Omental fat pad (tissue), 4 donors: ENCODE results near the gene UTS2R. TPM values are rescaled to one million over a fixed set of nuclear protein-coding genes. Genes with fewer than 3 reads are reported as not detected.

Experiments used
- ATAC-seq: fragments of 150-250 bp; one replicate; pipeline ENCODE4 v1.9.1; 2016; ENCODE audit warnings: mild to moderate bottlenecking, moderate library complexity; ENCODE audit not compliant: low FRiP score
- DNase-seq: peaks from one replicate; pipeline ENCODE4 v3.0.0-alpha.2; 2019; ENCODE audit warnings: low spot score
- small RNA-seq: library from RNA; depleted of rRNA; stranded (forward); fragments of <200 nt; gene quantifications from one replicate; pipeline ENCODE3, GENCODE V24; 2016
- total RNA-seq, 4 donors: library from RNA; depleted of rRNA; stranded (reverse); fragments of >200 nt; gene quantifications; one replicate each; pipeline ENCODE4 v1.1.0, GENCODE V29; 2016
- TF ChIP-seq, protein P1 (sequence below), 3 donors: fragments of 450-650 bp; IDR thresholded peaks; one replicate each; pipeline ENCODE4 v1.5.1; 2016 to 2017; ENCODE audit warnings: antibody characterized with exemption in 3 of 3, mild to moderate bottlenecking in 3 of 3, moderate library complexity in 2 of 3

The UTS2R gene
- total RNA-seq, 4 donors from 2014 or later, result not detected

- DNase-seq (no peak), ATAC-seq (no peak)
- TF ChIP-seq, protein P1, sequence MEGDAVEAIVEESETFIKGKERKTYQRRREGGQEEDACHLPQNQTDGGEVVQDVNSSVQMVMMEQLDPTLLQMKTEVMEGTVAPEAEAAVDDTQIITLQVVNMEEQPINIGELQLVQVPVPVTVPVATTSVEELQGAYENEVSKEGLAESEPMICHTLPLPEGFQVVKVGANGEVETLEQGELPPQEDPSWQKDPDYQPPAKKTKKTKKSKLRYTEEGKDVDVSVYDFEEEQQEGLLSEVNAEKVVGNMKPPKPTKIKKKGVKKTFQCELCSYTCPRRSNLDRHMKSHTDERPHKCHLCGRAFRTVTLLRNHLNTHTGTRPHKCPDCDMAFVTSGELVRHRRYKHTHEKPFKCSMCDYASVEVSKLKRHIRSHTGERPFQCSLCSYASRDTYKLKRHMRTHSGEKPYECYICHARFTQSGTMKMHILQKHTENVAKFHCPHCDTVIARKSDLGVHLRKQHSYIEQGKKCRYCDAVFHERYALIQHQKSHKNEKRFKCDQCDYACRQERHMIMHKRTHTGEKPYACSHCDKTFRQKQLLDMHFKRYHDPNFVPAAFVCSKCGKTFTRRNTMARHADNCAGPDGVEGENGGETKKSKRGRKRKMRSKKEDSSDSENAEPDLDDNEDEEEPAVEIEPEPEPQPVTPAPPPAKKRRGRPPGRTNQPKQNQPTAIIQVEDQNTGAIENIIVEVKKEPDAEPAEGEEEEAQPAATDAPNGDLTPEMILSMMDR (IDR thresholded peaks at IDR 0.05), result no peak
Measured at GRCh38 chr17:82419540-82419939, 48.0 kb downstream of the UTS2R start.

- DNase-seq, result no peak
- TF ChIP-seq, protein P1 (IDR thresholded peaks at IDR 0.05), result peak in 1 of 3 donors; percentile 56
- ATAC-seq, result no peak
Measured at GRCh38 chr17:82424001-82424862, 52.7 kb downstream of the UTS2R start.

- ATAC-seq (no peak), DNase-seq (no peak)
- TF ChIP-seq, protein P1 (IDR thresholded peaks at IDR 0.05), result no peak
Measured at GRCh38 chr17:82424863-82425159, 53.2 kb downstream of the UTS2R start.

Small RNA genes lying within 50 kb of the gene (small RNA-seq; reads per million reads assigned to genes)
- gene RF00019, result not detected

Other genes starting within 250 kb of the UTS2R start
- gene CCDC57, start 158.9 kb upstream of the UTS2R start, total RNA-seq, result 10 to 100 TPM; 14.8 to 32.0 (median 21.9) TPM
- 10 to 100 TPM; 25.1 to 68.0 (median 27.5) TPM for gene SLC16A3, start 142.7 kb upstream of the UTS2R start, total RNA-seq
- gene CSNK1D, start 98.1 kb upstream of the UTS2R start, total RNA-seq, result 100 to 1,000 TPM in 2 of 4 donors, 10 to 100 TPM in 2; 54.7 to 117 (median 98.4) TPM
- 1 to 10 TPM; 1.6 to 8.4 (median 4.2) TPM for gene CD7, start 54.2 kb upstream of the UTS2R start, total RNA-seq
- gene SECTM1, start 38.0 kb upstream of the UTS2R start, total RNA-seq, result 10 to 100 TPM; 19.8 to 35.5 (median 30.7) TPM
- not detected for gene TEX19, start 12.5 kb upstream of the UTS2R start, total RNA-seq
- 10 to 100 TPM; 29.1 to 66.4 (median 47.3) TPM for gene HEXD, start 46.6 kb downstream of the UTS2R start, total RNA-seq
- gene OGFOD3, start 46.8 kb downstream of the UTS2R start, total RNA-seq, result 10 to 100 TPM; 22.9 to 31.6 (median 28.6) TPM
- gene CYBC1, start 79.0 kb downstream of the UTS2R start, total RNA-seq, result 10 to 100 TPM; 43.8 to 74.6 (median 68.4) TPM
- gene NARF, start 87.0 kb downstream of the UTS2R start, total RNA-seq, result 10 to 100 TPM; 31.8 to 48.7 (median 35.7) TPM
- 10 to 100 TPM; 35.8 to 61.0 (median 38.4) TPM for gene FOXK2, start 148.0 kb downstream of the UTS2R start, total RNA-seq